Astrocyte (in vitro differentiated cells and primary cell): ENCODE measurements around the gene TMEM87A.

Experiments
- EZH2 ChIP-seq: IDR thresholded peaks from 2 replicates; pipeline ENCODE4 v1.6.1; 2012; ENCODE audit warnings: mild to moderate bottlenecking, low read length, inconsistent platforms; ENCODE audit not compliant: insufficient read depth
- TF ChIP-seq, protein P1 (sequence below): IDR thresholded peaks from 2 replicates; pipeline ENCODE4 v1.5.1; 2011; ENCODE audit warnings: low read depth, mild to moderate bottlenecking, inconsistent platforms, low read length, moderate library complexity; ENCODE audit not compliant: insufficient read depth

DNA sequence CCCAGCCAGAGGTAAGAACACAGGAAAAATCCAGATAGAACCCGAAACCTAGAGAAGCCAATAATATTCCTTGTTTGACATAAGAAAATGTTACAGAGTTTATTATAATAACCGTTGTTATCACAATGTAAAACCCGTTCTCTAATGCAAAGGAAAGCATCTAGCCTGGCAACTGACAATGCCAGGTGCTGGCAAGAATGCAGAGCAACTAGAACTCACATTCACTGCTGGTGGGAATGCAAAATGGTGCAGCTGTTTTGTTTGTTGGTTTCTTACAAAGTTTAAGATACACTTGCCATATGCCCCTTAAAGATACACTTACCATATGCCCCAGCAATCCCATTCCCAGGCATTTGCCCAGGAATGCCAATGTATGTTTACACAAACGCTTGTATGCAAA is 88.5 kb downstream of the TMEM87A start:
- TF ChIP-seq, protein P1, sequence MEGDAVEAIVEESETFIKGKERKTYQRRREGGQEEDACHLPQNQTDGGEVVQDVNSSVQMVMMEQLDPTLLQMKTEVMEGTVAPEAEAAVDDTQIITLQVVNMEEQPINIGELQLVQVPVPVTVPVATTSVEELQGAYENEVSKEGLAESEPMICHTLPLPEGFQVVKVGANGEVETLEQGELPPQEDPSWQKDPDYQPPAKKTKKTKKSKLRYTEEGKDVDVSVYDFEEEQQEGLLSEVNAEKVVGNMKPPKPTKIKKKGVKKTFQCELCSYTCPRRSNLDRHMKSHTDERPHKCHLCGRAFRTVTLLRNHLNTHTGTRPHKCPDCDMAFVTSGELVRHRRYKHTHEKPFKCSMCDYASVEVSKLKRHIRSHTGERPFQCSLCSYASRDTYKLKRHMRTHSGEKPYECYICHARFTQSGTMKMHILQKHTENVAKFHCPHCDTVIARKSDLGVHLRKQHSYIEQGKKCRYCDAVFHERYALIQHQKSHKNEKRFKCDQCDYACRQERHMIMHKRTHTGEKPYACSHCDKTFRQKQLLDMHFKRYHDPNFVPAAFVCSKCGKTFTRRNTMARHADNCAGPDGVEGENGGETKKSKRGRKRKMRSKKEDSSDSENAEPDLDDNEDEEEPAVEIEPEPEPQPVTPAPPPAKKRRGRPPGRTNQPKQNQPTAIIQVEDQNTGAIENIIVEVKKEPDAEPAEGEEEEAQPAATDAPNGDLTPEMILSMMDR = no peak
- no peak for TF ChIP-seq EZH2
